ENCODE measurements around the gene RENBP. TPM values are rescaled to one million over a fixed set of nuclear protein-coding genes. Genes with fewer than 3 reads are reported as not detected.

Gene RENBP
- total RNA-seq, 1 donor from 2014 or later: 38.7 TPM

GRCh38 chrX:153969125-153969903 lies 24.9 kb upstream of the RENBP start:
- no peaks in the 10 kb centered on the region for H3K36me3 ChIP-seq (ENCODE audit: control insufficient read depth, insufficient read depth, low read length)
- peak overlapping the region; percentile 81 for H3K4me3 ChIP-seq (ENCODE audit: low read depth, low read length)
- no peaks in the 10 kb centered on the region for H3K27me3 ChIP-seq (ENCODE audit: control insufficient read depth, insufficient read depth, low read length)
- TF ChIP-seq CTCF (IDR thresholded peaks at IDR 0.05; ENCODE audit: insufficient read depth, low read length, poor library complexity, severe bottlenecking): peak; percentile 2
- no peak for DNase-seq (ENCODE audit: low read depth)

GRCh38 chrX:153968754-153969124 lies 24.3 kb upstream of the RENBP start:
- Histone ChIP-seq H3K4me3 (ENCODE audit: low read depth, low read length) (peak overlapping the region; percentile 81), H3K27me3 (ENCODE audit: control insufficient read depth, insufficient read depth, low read length) (no peaks in the 10 kb centered on the region), H3K36me3 (ENCODE audit: control insufficient read depth, insufficient read depth, low read length) (no peaks in the 10 kb centered on the region)
- TF ChIP-seq CTCF (IDR thresholded peaks at IDR 0.05; ENCODE audit: insufficient read depth, low read length, poor library complexity, severe bottlenecking): no peak
- no peak for DNase-seq (ENCODE audit: low read depth)

DNA sequence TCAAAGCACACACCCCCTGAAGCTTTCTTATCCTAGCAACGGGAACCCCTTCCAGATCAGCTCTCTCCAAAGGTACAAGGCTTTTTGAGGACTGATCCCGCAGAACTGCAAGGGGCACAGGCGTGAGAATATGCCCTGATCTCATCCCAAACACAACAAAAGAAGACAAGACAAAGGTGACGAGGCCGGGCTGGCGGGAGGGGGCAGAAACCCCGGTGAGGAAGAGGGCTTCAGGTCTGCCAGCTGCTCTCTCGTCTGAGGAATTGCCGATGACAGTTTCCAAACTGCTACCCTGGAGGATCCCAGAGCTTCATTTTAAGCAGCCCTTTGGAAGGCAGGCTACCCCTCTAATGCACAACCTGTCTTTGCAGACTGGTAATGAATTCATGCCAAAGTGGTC lies 23.8 kb upstream of the RENBP start:
- no peak for DNase-seq (ENCODE audit: low read depth)
- H3K36me3 ChIP-seq (ENCODE audit: control insufficient read depth, insufficient read depth, low read length): no peaks in the 10 kb centered on the region
- TF ChIP-seq CTCF (IDR thresholded peaks at IDR 0.05; ENCODE audit: insufficient read depth, low read length, poor library complexity, severe bottlenecking): no peak
- H3K4me3 ChIP-seq (ENCODE audit: low read depth, low read length): no peak overlapping the region
- no peaks in the 10 kb centered on the region for H3K27me3 ChIP-seq (ENCODE audit: control insufficient read depth, insufficient read depth, low read length)

- DNase-seq (ENCODE audit: low read depth): no peak
- no peaks in the 10 kb centered on the region for H3K27me3 ChIP-seq (ENCODE audit: control insufficient read depth, insufficient read depth, low read length)
- no peak for TF ChIP-seq CTCF (IDR thresholded peaks at IDR 0.05; ENCODE audit: insufficient read depth, low read length, poor library complexity, severe bottlenecking)
- no peaks in the 10 kb centered on the region for H3K36me3 ChIP-seq (ENCODE audit: control insufficient read depth, insufficient read depth, low read length)
- no peak overlapping the region for H3K4me3 ChIP-seq (ENCODE audit: low read depth, low read length)
Observed at GRCh38 chrX:153967536-153968224, 23.2 kb upstream of the RENBP start.

- Histone ChIP-seq H3K36me3 (ENCODE audit: control insufficient read depth, insufficient read depth, low read length) (peaks cover 2% of the 10 kb centered on the region), H3K27me3 (ENCODE audit: control insufficient read depth, insufficient read depth, low read length) (no peaks in the 10 kb centered on the region)
- DNase-seq (ENCODE audit: low read depth): no peak
Observed at GRCh38 chrX:153966841-153967535, 22.5 kb upstream of the RENBP start.

More at GRCh38 chrX:153966841-153967535, 22.5 kb upstream of the RENBP start:
- H3K4me3 ChIP-seq (ENCODE audit: low read depth, low read length): no peak overlapping the region
- no peak for TF ChIP-seq CTCF (IDR thresholded peaks at IDR 0.05; ENCODE audit: insufficient read depth, low read length, poor library complexity, severe bottlenecking)
